Psoas muscle (tissue), 8 donors: Measurements from ENCODE around the gene CDC16. TPM values are rescaled to one million over a fixed set of nuclear protein-coding genes. Genes with fewer than 3 reads are reported as not detected.

Source experiments
- ATAC-seq, 4 donors: fragments of 200-7000 bp; cut with Tn5 transposase; one replicate each; pipeline ENCODE4 v1.9.1; 2020; ENCODE audit warnings: moderate library complexity in 3 of 4, mild to moderate bottlenecking in 2 of 4
- DNase-seq, 2 donors: peaks; one replicate each; pipeline ENCODE4 v3.0.0-alpha.2; 2020
- H3K27ac ChIP-seq: fragments of 200-600 bp; one replicate; pipeline ENCODE4 v1.8.0; 2022
- H3K27me3 ChIP-seq, 3 donors: fragments of 200-600 bp in 1 of 3; one replicate each; pipeline versions ENCODE4 v1.6.1 to v1.8.0; 2013 to 2022; ENCODE audit warnings: low read length in 2 of 3, mild to moderate bottlenecking in 2 of 3, moderate library complexity in 1 of 3; ENCODE audit not compliant: insufficient read depth in 3 of 3
- H3K36me3 ChIP-seq, 2 donors: fragments of 200-600 bp in 1 of 2; one replicate each; pipeline versions ENCODE4 v1.6.1 to v1.8.0; 2013 to 2022; ENCODE audit warnings: low read depth in 1 of 2, mild to moderate bottlenecking in 1 of 2, moderate library complexity in 1 of 2; ENCODE audit not compliant: insufficient read depth in 1 of 2
- H3K4me1 ChIP-seq: fragments of 200-600 bp; one replicate; pipeline ENCODE4 v1.8.0; 2022
- H3K4me3 ChIP-seq: fragments of 200-600 bp; one replicate; pipeline ENCODE4 v1.8.0; 2022; ENCODE audit warnings: mild to moderate bottlenecking
- H3K9me3 ChIP-seq: fragments of 200-600 bp; one replicate; pipeline ENCODE4 v1.8.0; 2022
- WGBS, 3 donors: extraction: QIAGEN DNeasy Blood & Tissue Kit; methylation state at CpG; one replicate each; pipeline versions ENCODE4 v1.1.6 to v1.1.7; 2013; 5-methylcytosine and 5-hydroxymethylcytosine counted together
- intact Hi-C, 2 donors: fragments of 100-400 bp; cut with DNase I; formaldehyde crosslinking; loops; one replicate each; pipeline versions ENCODE4 v1.11.0 to v1.14.2; 2022
- polyA plus RNA-seq, 3 donors: library from polyadenylated mRNA; stranded (reverse); fragments of 200-250 nt; gene quantifications; one replicate each; pipeline ENCODE4 v1.2.3, GENCODE V29; 2013
- total RNA-seq, 4 donors: library from RNA; stranded (reverse); fragmentation: NEBNext Ultra II Directional in 2 of 4; extraction: Animal tissue kit (Norgen Biotek cat#: 25700) in 2 of 4; gene quantifications; one replicate each; pipeline versions ENCODE4 v1.2.1 to v1.2.4, GENCODE V29; 2021 to 2023
- TF ChIP-seq, protein P1 (sequence below): fragments of 200-600 bp; IDR thresholded peaks from one replicate; pipeline ENCODE4 v1.8.0; 2022; ENCODE audit warnings: antibody characterized with exemption
- donor health status: healthy with polysubstance abuse.
- donor health status: DM: no; HTN: no; CAD: no; lungs with moderate emphysema.
- donor health status: Bipolar disorder and iron deficiency.
- donor health status: healthy.
- donor health status: DM: yes; HTN: yes; CAD: no.
- donor health status: DM: no; HTN: no; CAD: no.
- donor health status: DM: no; HTN: no; CAD: no.
- donor health status: DM: yes; HTN: yes; CAD: no.

CDC16 gene
- total and polyA plus RNA-seq, 7 donors: 29.6 to 59.6 (median 41.7) TPM

DNA sequence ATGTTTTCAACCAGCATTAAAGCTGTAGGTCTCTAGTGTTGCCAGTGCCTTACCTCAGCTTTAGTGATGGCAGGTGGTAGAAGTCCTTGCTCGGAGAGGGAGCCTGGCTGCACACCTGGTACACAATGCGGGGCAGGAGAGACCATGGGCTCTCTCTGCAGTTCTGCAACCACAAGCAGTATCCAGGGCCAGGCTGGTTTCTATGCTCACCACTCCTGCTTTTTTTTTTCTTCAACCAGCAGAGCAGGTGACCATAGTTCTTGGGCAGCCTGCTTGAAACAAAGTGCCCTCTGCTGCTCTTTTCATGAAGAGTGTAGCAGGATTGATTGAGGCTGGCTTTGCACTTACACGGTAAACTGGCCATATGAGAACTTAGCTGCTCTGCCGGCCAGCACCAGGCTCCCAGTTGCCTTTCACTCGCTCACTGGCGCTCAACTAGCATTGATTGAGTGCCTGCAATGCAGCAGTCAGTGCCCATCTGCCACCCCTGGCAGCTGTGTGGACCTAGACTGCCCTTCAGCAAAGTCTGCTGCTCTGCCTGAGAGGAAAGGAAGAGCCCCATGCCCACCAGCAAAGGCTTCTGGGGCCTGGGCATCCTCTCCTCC is 75.2 kb downstream of the CDC16 start:
- WGBS, 3 donors: 40 to 49% (median 43%) methylated on average over 6 of the region's 6 CpGs
- peaks cover 5 to 29% of the 10 kb centered on the region in 2 donors for H3K36me3 ChIP-seq
- ATAC-seq (no peak), DNase-seq (peak in 1 of 2 donors; percentile 20)
- H3K9me3 ChIP-seq: no peaks in the 10 kb centered on the region
- H3K27ac ChIP-seq: no peak overlapping the region
- TF ChIP-seq, protein P1, sequence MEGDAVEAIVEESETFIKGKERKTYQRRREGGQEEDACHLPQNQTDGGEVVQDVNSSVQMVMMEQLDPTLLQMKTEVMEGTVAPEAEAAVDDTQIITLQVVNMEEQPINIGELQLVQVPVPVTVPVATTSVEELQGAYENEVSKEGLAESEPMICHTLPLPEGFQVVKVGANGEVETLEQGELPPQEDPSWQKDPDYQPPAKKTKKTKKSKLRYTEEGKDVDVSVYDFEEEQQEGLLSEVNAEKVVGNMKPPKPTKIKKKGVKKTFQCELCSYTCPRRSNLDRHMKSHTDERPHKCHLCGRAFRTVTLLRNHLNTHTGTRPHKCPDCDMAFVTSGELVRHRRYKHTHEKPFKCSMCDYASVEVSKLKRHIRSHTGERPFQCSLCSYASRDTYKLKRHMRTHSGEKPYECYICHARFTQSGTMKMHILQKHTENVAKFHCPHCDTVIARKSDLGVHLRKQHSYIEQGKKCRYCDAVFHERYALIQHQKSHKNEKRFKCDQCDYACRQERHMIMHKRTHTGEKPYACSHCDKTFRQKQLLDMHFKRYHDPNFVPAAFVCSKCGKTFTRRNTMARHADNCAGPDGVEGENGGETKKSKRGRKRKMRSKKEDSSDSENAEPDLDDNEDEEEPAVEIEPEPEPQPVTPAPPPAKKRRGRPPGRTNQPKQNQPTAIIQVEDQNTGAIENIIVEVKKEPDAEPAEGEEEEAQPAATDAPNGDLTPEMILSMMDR: no peak
- no peaks in the 10 kb centered on the region for H3K27me3 ChIP-seq
- intact Hi-C loops: no loop called here
- no peak overlapping the region for H3K4me3 ChIP-seq
- H3K4me1 ChIP-seq: peaks cover 13% of the 10 kb centered on the region

- TF ChIP-seq, protein P1: no peak
- H3K4me1 ChIP-seq: peaks cover 22% of the 10 kb centered on the region
- H3K36me3 ChIP-seq: peaks cover 5 to 21% of the 10 kb centered on the region in 2 donors
- WGBS, 3 donors: 67 to 71% (median 68%) methylated on average over 5 of the region's 5 CpGs
- H3K4me3 ChIP-seq: no peak overlapping the region
- intact Hi-C loops: no loop called here
- ATAC-seq (no peak), DNase-seq (peak in 1 of 2 donors; percentile 10)
- no peaks in the 10 kb centered on the region for H3K9me3 ChIP-seq
- no peaks in the 10 kb centered on the region for H3K27me3 ChIP-seq
- H3K27ac ChIP-seq: no peak overlapping the region
Observed at GRCh38 chr13:114310956-114311355, 76.3 kb downstream of the CDC16 start.

GRCh38 chr13:114311387-114311786 is 76.7 kb downstream of the CDC16 start:
- H3K27me3 ChIP-seq: no peaks in the 10 kb centered on the region
- intact Hi-C loops: no loop called here
- peaks cover 4 to 16% of the 10 kb centered on the region in 2 donors for H3K36me3 ChIP-seq
- TF ChIP-seq, protein P1: no peak
- DNase-seq (no peak), ATAC-seq (no peak)
- no peak overlapping the region for H3K4me3 ChIP-seq
- H3K4me1 ChIP-seq: peaks cover 26% of the 10 kb centered on the region
- H3K27ac ChIP-seq: no peak overlapping the region
- no peaks in the 10 kb centered on the region for H3K9me3 ChIP-seq

DNA sequence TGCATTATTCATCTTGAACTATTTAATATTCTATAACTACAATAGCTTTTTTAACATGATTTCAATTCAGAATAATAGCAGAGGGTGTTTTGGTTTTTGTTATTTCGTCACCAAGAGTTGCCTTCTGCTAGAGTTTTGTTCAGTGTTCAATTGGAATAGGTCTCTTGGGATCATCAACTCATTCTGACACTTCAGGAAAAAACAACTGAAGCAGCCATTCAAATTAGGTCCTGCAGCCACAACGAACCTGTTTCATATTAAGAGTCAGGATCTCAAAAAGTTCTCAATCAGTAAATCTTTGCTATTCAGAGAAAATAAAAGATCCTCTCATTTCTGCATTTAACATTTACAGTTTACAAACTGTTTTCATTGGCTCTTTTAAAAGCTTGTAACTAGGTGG is 77.2 kb downstream of the CDC16 start:
- ATAC-seq (no peak), DNase-seq (no peak)
- Histone ChIP-seq H3K4me1 (peaks cover 31% of the 10 kb centered on the region), H3K9me3 (no peaks in the 10 kb centered on the region), H3K27me3 (no peaks in the 10 kb centered on the region), H3K36me3 (peaks cover 0 to 11% of the 10 kb centered on the region in 2 donors), H3K27ac (no peak overlapping the region), H3K4me3 (no peak overlapping the region)
- WGBS, 3 donors: 28 to 49% (median 39%) methylated on average over 2 of the region's 2 CpGs
- intact Hi-C loops: no loop called here
- TF ChIP-seq, protein P1: no peak
